ENCODE measurements around the gene SUCLG2. TPM values are rescaled to one million over a fixed set of nuclear protein-coding genes. Genes with fewer than 3 reads are reported as not detected.

SUCLG2 gene
- total and polyA plus RNA-seq, 11 donors, result 41.6 to 119 (median 77.6) TPM

DNA sequence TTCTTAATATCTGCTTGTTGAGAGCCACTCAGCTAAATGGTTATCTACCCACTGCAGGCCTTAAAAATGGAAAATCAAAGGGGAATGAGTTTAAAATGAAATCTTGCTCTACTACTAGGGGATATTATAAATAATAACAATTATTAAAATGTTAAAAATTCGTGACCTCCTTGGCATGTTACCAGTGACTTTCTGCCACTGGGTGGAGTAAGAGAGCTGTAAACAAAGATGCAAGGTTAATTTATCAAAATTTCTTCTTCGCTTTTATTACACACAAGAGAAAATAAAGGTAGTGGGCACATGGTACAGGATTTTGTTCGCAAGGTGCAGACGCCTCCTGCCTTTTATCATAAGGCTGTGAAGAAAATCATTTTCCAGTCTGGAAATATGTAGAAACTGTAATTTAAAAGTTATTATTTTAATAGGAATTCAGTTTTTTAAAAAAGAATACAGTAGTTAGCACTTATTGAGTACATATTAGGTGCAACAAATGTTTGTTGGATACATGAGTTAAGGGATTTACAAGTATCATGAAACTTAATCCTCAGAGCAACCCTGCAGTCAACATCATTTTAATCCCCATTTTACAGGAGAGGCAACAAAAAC lies 272.6 kb downstream of the SUCLG2 start:
- TF ChIP-seq POLR2A (IDR thresholded peaks at IDR 0.05), result no peak
- TF ChIP-seq, protein P1, sequence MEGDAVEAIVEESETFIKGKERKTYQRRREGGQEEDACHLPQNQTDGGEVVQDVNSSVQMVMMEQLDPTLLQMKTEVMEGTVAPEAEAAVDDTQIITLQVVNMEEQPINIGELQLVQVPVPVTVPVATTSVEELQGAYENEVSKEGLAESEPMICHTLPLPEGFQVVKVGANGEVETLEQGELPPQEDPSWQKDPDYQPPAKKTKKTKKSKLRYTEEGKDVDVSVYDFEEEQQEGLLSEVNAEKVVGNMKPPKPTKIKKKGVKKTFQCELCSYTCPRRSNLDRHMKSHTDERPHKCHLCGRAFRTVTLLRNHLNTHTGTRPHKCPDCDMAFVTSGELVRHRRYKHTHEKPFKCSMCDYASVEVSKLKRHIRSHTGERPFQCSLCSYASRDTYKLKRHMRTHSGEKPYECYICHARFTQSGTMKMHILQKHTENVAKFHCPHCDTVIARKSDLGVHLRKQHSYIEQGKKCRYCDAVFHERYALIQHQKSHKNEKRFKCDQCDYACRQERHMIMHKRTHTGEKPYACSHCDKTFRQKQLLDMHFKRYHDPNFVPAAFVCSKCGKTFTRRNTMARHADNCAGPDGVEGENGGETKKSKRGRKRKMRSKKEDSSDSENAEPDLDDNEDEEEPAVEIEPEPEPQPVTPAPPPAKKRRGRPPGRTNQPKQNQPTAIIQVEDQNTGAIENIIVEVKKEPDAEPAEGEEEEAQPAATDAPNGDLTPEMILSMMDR (IDR thresholded peaks at IDR 0.05), result peak; percentile 51 to 85 (median 71)
- peaks cover 0 to 7% (median 0%) of the 10 kb centered on the region in 9 donors for H3K36me3 ChIP-seq
- no peak overlapping the region for H3K27ac ChIP-seq
- no peaks in the 10 kb centered on the region for H3K27me3 ChIP-seq
- ATAC-seq (no peak), DNase-seq (no peak)
- H3K4me3 ChIP-seq, result no peak overlapping the region
- 55 to 60% (median 59%) methylated on average over 4 of the region's 4 CpGs for WGBS, 4 donors
- H3K4me1 ChIP-seq, result peaks cover 0 to 35% (median 11%) of the 10 kb centered on the region in 12 donors
- intact Hi-C loops (cut with DNase I), result loop anchor here (2.0 to 10.0 kb wide), 8 partner anchors 271 to 1496 kb away; partner anchors contain the start of gene SUCLG2 (in 2 of the 10)
- no peaks in the 10 kb centered on the region for H3K9me3 ChIP-seq

DNA sequence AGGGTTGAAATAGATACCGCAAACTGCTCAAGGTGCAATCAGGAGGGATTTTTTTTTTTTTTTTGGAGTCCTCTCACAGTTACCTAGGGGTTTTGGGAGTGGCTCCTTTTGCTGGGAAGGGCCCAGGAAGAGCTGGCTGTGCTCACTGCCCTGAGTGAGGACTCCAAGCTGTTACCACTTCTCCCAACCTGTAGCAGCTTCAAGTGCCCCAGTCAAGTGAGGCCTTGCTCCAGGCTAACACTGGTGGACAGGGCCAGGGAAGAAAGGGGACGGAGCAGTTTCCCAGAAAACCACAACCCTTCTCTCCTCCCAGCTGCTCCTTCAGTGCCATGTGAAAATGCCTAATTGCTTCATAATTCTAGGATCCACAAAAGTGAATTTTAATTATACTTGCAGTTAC lies 274.3 kb downstream of the SUCLG2 start:
- Histone ChIP-seq H3K4me1 (peaks cover 0 to 35% (median 11%) of the 10 kb centered on the region in 12 donors), H3K9me3 (no peaks in the 10 kb centered on the region), H3K36me3 (peaks cover 0 to 13% (median under 1%) of the 10 kb centered on the region in 9 donors), H3K27ac (no peak overlapping the region), H3K4me3 (no peak overlapping the region), H3K27me3 (no peaks in the 10 kb centered on the region)
- WGBS, 4 donors, result 96 to 100% (median 99%) methylated on average over 2 of the region's 2 CpGs
- intact Hi-C loops (cut with DNase I), result loop anchor here in 9 of 10 donors (5.0 to 10.0 kb wide), 7 partner anchors 272 to 1497 kb away; partner anchors contain the start of gene SUCLG2 (in 2 of the 9)
- ATAC-seq, result no peak
- TF ChIP-seq POLR2A (IDR thresholded peaks at IDR 0.05), result no peak
- TF ChIP-seq, protein P1 (IDR thresholded peaks at IDR 0.05), result no peak
- no peak for DNase-seq

DNA sequence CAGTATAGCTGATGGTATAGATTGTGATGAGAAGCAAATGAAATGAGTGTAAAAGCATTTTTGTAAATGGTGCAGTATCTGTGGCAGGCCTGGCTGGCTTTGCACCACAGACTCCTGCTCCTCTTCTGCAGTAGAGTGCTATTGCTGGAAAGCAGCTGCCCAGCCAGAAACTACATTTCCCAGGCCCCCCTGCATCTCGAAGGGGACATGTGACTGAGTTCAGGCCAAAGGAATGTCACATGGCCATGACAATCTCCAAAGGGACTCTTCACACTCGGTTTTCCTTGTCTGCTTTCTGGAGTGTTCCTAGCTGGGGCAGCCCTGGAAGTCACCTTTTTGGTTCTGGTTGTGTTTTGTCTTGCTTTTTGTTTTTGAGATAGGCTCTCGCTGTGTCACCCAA lies 277.1 kb downstream of the SUCLG2 start:
- TF ChIP-seq, protein P1 (IDR thresholded peaks at IDR 0.05), result no peak
- TF ChIP-seq POLR2A (IDR thresholded peaks at IDR 0.05), result no peak
- ATAC-seq (peak in 3 of 4 donors; percentile 22 to 60 (median 34)), DNase-seq (no peak)
- Histone ChIP-seq H3K36me3 (peaks cover 0 to 19% (median 7%) of the 10 kb centered on the region in 9 donors), H3K27me3 (no peaks in the 10 kb centered on the region), H3K4me1 (peaks cover 0 to 7% (median 0%) of the 10 kb centered on the region in 12 donors), H3K9me3 (no peaks in the 10 kb centered on the region), H3K27ac (no peak overlapping the region), H3K4me3 (no peak overlapping the region)
- 47 to 63% (median 58%) methylated on average over 3 of the region's 3 CpGs for WGBS, 4 donors
- intact Hi-C loops (cut with DNase I), result loop anchor here in 1 of 10 donors (5.0 kb wide), 1 partner anchor 1500 kb away; no protein-coding TSS in a partner anchor

DNA sequence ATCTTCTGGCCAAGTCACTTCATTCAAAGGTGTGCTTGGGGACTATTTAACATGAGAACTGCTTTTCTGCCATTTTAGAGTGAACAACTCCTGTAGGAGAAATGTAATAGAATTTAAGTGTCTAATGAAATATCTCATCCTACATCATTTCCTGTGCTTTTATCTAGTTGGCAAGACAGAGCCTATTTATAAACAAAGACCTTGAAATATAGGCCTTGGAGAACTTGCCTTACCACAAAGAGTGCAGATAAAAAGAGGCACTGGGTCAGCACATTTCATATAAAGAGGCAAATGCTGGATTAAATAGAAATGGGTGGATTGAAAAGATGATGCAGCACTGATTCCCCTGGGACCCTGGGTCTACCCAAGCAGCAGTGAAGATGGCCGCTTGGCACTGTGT lies 278.0 kb downstream of the SUCLG2 start:
- Histone ChIP-seq H3K27me3 (no peaks in the 10 kb centered on the region), H3K27ac (no peak overlapping the region), H3K36me3 (peaks cover 0 to 19% (median 7%) of the 10 kb centered on the region in 9 donors), H3K4me3 (no peak overlapping the region), H3K4me1 (no peaks in the 10 kb centered on the region), H3K9me3 (no peaks in the 10 kb centered on the region)
- no peak for ATAC-seq
- DNase-seq, result no peak
- 100% methylated on average over 1 of the region's 1 CpG for WGBS, 4 donors
- intact Hi-C loops (cut with DNase I), result loop anchor here in 1 of 10 donors (5.0 kb wide), 1 partner anchor 1501 kb away; no protein-coding TSS in a partner anchor
- no peak for TF ChIP-seq POLR2A (IDR thresholded peaks at IDR 0.05)
- TF ChIP-seq, protein P1 (IDR thresholded peaks at IDR 0.05), result no peak
